Spleen (tissue), 7 donors: ENCODE measurements around the gene LRCH4.

ENCODE experiments used
- POLR2A ChIP-seq, 3 donors: fragments of 450-650 bp; IDR thresholded peaks; one replicate each; pipeline ENCODE4 v1.5.1; 2017; ENCODE audit warnings: antibody characterized with exemption in 3 of 3, mild to moderate bottlenecking in 1 of 3
- TF ChIP-seq, protein P1 (sequence below), 11 experiments: fragments of 200-600 bp in 7 of 11; fragments of 450-650 bp in 4 of 11; sonication (generic) in 4 of 11; IDR thresholded peaks in 8 of 11; conservative IDR thresholded peaks in 3 of 11; 1 replicate in 7 of 11; 2 replicates in 4 of 11; pipeline versions ENCODE4 v1.4.0 to v1.8.0; 2016 to 2021; ENCODE audit warnings: antibody characterized with exemption in 11 of 11, inconsistent platforms in 4 of 11, mild to moderate bottlenecking in 1 of 11
- donor health status: DM: no; HTN: no; CAD: no; lungs with moderate emphysema.
- donor health status: DM: no; HTN: no; CAD: no.
- donor health status: DM: no; HTN: no; CAD: no.

DNA sequence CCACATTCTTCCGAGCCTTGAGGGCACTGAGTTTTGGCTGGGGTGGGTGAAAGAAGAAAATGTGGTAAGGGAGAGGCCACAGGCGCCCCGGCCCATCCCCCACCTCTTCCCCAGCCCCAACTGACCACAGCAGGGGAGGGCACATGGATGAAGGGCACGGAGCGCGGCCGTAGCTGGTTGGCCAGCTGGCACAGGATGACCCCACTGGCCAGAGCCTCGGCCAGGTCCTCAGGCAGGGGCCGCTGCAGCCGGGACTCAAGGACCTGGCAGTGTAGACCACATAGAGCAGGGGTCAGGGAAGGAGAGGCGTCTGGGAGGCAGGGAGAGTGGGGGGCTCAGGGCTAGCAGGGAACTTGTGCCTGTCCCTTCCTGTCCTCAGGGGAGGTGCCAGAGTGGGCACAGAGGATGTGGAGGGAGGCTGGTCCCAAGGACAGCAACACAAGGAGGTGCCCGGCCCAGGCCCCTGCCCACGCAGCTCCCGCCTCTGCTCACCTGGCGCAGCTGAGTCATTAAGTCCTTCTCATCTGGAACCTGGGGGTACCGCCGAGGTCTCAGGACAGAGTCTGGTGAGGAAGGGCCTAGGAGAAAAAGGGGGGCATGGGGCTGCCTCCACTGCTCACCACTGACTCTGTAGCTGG lies 10.1 kb downstream of the LRCH4 start:
- TF ChIP-seq, protein P1, sequence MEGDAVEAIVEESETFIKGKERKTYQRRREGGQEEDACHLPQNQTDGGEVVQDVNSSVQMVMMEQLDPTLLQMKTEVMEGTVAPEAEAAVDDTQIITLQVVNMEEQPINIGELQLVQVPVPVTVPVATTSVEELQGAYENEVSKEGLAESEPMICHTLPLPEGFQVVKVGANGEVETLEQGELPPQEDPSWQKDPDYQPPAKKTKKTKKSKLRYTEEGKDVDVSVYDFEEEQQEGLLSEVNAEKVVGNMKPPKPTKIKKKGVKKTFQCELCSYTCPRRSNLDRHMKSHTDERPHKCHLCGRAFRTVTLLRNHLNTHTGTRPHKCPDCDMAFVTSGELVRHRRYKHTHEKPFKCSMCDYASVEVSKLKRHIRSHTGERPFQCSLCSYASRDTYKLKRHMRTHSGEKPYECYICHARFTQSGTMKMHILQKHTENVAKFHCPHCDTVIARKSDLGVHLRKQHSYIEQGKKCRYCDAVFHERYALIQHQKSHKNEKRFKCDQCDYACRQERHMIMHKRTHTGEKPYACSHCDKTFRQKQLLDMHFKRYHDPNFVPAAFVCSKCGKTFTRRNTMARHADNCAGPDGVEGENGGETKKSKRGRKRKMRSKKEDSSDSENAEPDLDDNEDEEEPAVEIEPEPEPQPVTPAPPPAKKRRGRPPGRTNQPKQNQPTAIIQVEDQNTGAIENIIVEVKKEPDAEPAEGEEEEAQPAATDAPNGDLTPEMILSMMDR (IDR thresholded peaks at IDR 0.05 in 8 of 11, conservative IDR thresholded peaks at IDR 0.05 in 3 of 11): no peak
- no peak for TF ChIP-seq POLR2A (IDR thresholded peaks at IDR 0.05)
